KMS-11 (cell line): ENCODE data around the gene IGFL2.
"Not testable (repeated sequence)": the region's sequence is repeated elsewhere in the genome, so short reads cannot be mapped to it uniquely, and the experiment has no call there.

Experiments
- H2AFZ ChIP-seq: fragments of 200-600 bp; sonication (generic); 2 replicates; pipeline ENCODE4 v1.6.1; 2016; ENCODE audit warnings: antibody characterized with exemption, mixed run types, low read depth
- H3K27ac ChIP-seq: fragments of 200-600 bp; sonication (generic); 2 replicates; pipeline ENCODE4 v1.6.1; 2016; ENCODE audit warnings: mild to moderate bottlenecking, mixed run types
- H3K27me3 ChIP-seq: fragments of 200-600 bp; sonication (generic); 2 replicates; pipeline ENCODE4 v1.6.1; 2017; ENCODE audit warnings: mild to moderate bottlenecking, low read depth, mixed run types, moderate library complexity; ENCODE audit not compliant: insufficient read depth
- H3K36me3 ChIP-seq: fragments of 200-600 bp; sonication (generic); 2 replicates; pipeline ENCODE4 v1.6.1; 2017; ENCODE audit warnings: mild to moderate bottlenecking, mixed run types; ENCODE audit not compliant: insufficient read depth
- H3K4me1 ChIP-seq: fragments of 200-600 bp; sonication (generic); 2 replicates; pipeline ENCODE4 v1.6.1; 2016; ENCODE audit warnings: mild to moderate bottlenecking, low read depth, mixed run types; ENCODE audit not compliant: poor library complexity, severe bottlenecking
- H3K4me2 ChIP-seq: fragments of 200-600 bp; sonication (generic); 2 replicates; pipeline ENCODE4 v1.7.0; 2016; ENCODE audit warnings: mild to moderate bottlenecking, mixed run types
- H3K4me3 ChIP-seq: fragments of 200-600 bp; sonication (generic); IDR thresholded peaks from 2 replicates; pipeline ENCODE4 v1.6.1; 2017; ENCODE audit warnings: low read depth, low read length, mixed read lengths; ENCODE audit not compliant: insufficient read depth
- H3K79me2 ChIP-seq: fragments of 200-600 bp; sonication (generic); 2 replicates; pipeline ENCODE4 v1.6.1; 2016; ENCODE audit warnings: low read depth, mixed run types; ENCODE audit not compliant: insufficient read depth
- H3K9ac ChIP-seq: fragments of 200-600 bp; sonication (generic); 2 replicates; pipeline ENCODE4 v1.6.1; 2016; ENCODE audit warnings: mild to moderate bottlenecking, mixed run types
- H4K20me1 ChIP-seq: fragments of 200-600 bp; sonication (generic); 2 replicates; pipeline ENCODE4 v1.6.1; 2016; ENCODE audit warnings: mild to moderate bottlenecking, mixed run types; ENCODE audit not compliant: insufficient read depth
- TF ChIP-seq, protein P1 (sequence below): fragments of 200-600 bp; sonication (generic); conservative IDR thresholded peaks from 2 replicates; pipeline ENCODE4 v1.6.1; 2017; ENCODE audit warnings: low read depth, mild to moderate bottlenecking, antibody characterized with exemption, low read length, moderate library complexity, mixed read lengths

IGFL2 gene

DNA sequence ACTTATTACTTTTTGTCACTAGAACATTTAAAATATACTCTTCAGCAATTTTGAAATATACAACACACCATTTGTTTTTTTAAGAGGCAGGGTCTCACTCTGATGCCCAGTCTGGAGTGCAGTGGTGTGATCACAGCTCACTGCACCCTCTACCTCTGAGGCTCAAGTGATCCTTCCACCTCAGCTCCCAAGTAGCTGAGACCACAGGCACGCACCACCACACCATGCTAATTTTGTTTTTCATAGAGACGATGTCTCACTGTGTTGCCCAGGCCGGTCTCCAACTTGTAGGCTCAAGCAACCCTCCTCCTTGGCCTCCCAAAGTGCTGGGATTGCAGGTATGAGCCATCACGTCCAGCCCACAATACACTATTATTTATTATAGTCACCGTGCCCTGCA, 2.6 kb downstream of the IGFL2 start:
- Histone ChIP-seq H3K27me3 (no peaks in the 10 kb centered on the region), H2AFZ (no peak overlapping the region), H3K79me2 (no peaks in the 10 kb centered on the region), H3K4me2 (no peak overlapping the region), H3K27ac (no peak overlapping the region), H3K4me1 (no peaks in the 10 kb centered on the region), H4K20me1 (no peaks in the 10 kb centered on the region), H3K36me3 (no peaks in the 10 kb centered on the region), H3K9ac (no peak overlapping the region), H3K4me3 (no peak overlapping the region)
- TF ChIP-seq, protein P1, sequence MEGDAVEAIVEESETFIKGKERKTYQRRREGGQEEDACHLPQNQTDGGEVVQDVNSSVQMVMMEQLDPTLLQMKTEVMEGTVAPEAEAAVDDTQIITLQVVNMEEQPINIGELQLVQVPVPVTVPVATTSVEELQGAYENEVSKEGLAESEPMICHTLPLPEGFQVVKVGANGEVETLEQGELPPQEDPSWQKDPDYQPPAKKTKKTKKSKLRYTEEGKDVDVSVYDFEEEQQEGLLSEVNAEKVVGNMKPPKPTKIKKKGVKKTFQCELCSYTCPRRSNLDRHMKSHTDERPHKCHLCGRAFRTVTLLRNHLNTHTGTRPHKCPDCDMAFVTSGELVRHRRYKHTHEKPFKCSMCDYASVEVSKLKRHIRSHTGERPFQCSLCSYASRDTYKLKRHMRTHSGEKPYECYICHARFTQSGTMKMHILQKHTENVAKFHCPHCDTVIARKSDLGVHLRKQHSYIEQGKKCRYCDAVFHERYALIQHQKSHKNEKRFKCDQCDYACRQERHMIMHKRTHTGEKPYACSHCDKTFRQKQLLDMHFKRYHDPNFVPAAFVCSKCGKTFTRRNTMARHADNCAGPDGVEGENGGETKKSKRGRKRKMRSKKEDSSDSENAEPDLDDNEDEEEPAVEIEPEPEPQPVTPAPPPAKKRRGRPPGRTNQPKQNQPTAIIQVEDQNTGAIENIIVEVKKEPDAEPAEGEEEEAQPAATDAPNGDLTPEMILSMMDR = no peak

DNA sequence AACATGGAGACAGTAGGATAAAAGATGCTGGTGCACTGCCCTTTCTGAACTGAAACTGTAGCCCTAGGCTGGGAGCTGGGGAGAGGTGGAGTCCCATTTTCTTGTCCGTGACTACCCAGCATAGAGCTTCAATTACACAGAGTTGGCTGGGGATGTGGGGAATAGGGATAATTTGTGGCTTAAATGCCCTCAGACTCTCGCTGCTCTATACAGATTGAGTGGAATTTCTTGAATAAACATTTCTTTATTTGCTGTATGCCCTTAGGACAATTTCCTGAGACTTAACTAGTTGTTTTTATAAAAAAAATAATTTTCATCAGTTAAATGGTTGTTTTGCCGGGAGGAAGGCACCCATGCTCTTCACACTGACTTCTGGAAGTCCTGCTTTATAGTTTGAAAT, 7.2 kb downstream of the IGFL2 start:
- H3K27me3 ChIP-seq = no peaks in the 10 kb centered on the region
- H4K20me1 ChIP-seq = no peaks in the 10 kb centered on the region
- no peak overlapping the region for H3K4me3 ChIP-seq

DNA sequence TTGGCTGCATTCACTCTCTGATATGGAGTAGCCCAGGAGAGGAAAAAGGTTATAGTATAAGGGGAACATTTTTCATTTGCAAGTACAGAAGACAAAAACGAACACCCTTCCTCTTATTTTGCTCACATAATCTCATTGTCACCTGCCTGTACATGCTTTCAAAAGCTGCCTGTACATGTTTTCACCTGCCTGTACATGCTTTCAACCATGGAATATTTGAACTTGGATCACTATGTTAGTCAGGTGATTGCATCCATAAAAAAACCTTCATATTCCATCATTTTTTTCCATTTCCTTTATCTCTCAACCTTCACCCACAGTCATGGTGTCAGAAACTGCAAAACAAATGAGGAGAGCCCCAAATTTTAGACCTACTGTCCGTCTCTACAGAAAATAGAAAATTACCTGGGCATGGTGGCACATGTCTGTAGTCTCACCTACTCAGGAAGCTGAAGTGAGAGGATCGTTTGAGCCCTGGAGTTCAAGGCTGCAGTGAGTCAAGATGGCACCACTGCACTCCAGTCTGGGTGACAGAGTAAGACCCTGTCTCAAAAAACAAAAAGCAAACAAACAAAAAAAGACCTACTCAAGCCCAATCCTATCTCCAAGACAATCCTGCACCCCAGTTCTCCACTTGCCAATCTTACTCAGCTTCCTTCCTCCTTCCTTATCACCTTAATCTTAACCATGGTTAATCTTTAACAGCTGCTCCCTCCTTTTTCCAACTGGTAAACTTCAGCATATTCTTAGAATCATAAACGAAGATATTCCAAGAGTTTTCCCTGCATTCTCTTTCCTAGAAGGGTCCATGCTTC, 11.6 kb downstream of the IGFL2 start:
- Histone ChIP-seq H3K4me1 (no peaks in the 10 kb centered on the region), H3K9ac (no peak overlapping the region), H3K27ac (no peak overlapping the region), H4K20me1 (no peaks in the 10 kb centered on the region), H3K79me2 (no peaks in the 10 kb centered on the region), H2AFZ (no peak overlapping the region), H3K4me3 (no peak overlapping the region), H3K36me3 (no peaks in the 10 kb centered on the region), H3K4me2 (no peak overlapping the region), H3K27me3 (no peaks in the 10 kb centered on the region)
- TF ChIP-seq, protein P1 = no peak

More for the DNA sequence above, 7.2 kb downstream of the IGFL2 start:
- H3K79me2 ChIP-seq = no peaks in the 10 kb centered on the region
- no peaks in the 10 kb centered on the region for H3K36me3 ChIP-seq
- TF ChIP-seq, protein P1 = no peak
- no peak overlapping the region for H2AFZ ChIP-seq
- no peak overlapping the region for H3K4me2 ChIP-seq
- no peaks in the 10 kb centered on the region for H3K4me1 ChIP-seq
- H3K9ac ChIP-seq = no peak overlapping the region
- H3K27ac ChIP-seq = no peak overlapping the region

DNA sequence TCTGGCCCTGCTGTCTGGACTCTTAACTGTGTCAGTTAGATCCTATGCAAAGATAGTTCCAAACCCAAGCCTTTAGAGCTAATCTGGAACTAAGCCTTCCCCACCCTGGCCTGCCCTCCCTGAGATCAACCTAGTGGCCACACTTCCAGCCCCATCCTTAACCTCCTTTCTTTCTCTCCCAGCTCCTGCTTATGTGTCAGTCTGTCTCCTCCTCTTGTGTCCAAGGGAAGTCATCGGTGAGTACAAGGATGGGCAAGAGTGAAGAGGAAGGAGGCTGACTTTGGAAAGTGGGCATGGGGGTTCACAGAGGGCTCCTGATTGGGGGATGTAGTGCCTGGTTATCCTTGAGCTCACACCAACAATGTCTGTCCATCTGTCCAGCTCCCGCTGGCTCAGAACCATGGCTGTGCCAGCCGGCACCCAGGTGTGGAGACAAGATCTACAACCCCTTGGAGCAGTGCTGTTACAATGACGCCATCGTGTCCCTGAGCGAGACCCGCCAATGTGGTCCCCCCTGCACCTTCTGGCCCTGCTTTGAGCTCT, 12.3 kb downstream of the IGFL2 start:
- Histone ChIP-seq H3K4me1 (no peaks in the 10 kb centered on the region), H3K4me3 (no peak overlapping the region), H3K9ac (no peak overlapping the region), H3K79me2 (no peaks in the 10 kb centered on the region), H4K20me1 (no peaks in the 10 kb centered on the region), H3K27ac (no peak overlapping the region), H3K27me3 (no peaks in the 10 kb centered on the region), H3K4me2 (no peak overlapping the region), H2AFZ (no peak overlapping the region), H3K36me3 (no peaks in the 10 kb centered on the region)
- TF ChIP-seq, protein P1 = no peak

DNA sequence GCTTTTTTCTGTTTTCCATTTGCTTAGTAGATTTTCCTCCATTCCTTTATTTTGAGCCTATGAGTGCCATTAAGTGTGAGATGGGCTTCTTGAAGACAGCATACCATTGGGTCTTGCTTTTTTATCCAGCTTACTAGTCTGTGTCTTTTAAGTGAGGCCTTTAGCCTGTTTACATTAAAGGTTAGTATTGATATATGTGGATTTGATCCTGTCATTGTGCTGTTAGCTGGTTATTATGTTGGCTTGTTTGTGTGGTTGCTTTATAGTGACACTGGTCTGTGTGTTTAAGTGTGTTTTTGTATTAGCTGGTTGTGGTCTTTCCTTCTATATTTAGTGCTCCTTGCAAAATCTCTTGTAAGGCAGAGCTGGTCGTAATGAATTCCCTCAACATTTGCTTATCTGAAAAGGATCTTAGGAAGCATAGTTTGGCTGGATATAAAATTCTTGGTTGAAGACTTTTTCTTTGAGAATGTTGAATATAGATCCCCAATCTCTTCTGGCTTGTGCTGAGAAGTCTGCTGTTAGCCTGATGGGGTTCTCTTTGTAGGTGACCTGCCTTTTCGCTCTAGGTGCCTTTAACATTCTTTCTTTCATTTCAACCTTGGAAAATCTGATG, 13.7 kb downstream of the IGFL2 start:
- not testable (repeated sequence) for H2AFZ ChIP-seq, H3K27me3 ChIP-seq, H3K27ac ChIP-seq, H3K4me2 ChIP-seq, H3K4me3 ChIP-seq, H3K36me3 ChIP-seq, H3K79me2 ChIP-seq, H4K20me1 ChIP-seq, H3K9ac ChIP-seq, H3K4me1 ChIP-seq
